ENCODE measurements around the gene METAP1D. TPM values are rescaled to one million over a fixed set of nuclear protein-coding genes. Genes with fewer than 3 reads are reported as not detected.

METAP1D gene
- total RNA-seq, result 4.9 and 5.5 TPM in 2 replicates

GRCh38 chr2:171999604-172000469 is at the start of gene METAP1D:
METAP1D (plus strand) TSS chr2:171999953; CDS start chr2:171999970, 17 bp downstream.

GRCh38 chr2:172085460-172086159 is 85.9 kb downstream of the METAP1D start, which contains the start of gene DLX1:
DLX1 (plus strand) TSS chr2:172085507; CDS start chr2:172085678, 171 bp downstream.

GRCh38 chr2:172102391-172103359 is 102.9 kb downstream of the METAP1D start, which contains the start of gene DLX2:
DLX2 (minus strand) TSS chr2:172102900; CDS start chr2:172102538, 362 bp downstream.

Other genes with a start within 250 kb of the METAP1D start
- gene SLC25A12, start 105.7 kb upstream of the METAP1D start, total RNA-seq, result 16.0 and 17.2 TPM in 2 replicates
- gene HAT1, start 77.5 kb upstream of the METAP1D start, total RNA-seq, result 19.2 and 29.1 TPM in 2 replicates
- 0.12 TPM in 1 of 2 replicates, not detected in the other for gene DLX1, start 85.6 kb downstream of the METAP1D start, total RNA-seq
- gene DLX2, start 102.9 kb downstream of the METAP1D start, total RNA-seq, result 0.06 TPM in 1 of 2 replicates, not detected in the other

Measured in cardiac ventricle fibroblast (primary cell).